ENCODE data around the gene PPARA.

Gene PPARA

DNA sequence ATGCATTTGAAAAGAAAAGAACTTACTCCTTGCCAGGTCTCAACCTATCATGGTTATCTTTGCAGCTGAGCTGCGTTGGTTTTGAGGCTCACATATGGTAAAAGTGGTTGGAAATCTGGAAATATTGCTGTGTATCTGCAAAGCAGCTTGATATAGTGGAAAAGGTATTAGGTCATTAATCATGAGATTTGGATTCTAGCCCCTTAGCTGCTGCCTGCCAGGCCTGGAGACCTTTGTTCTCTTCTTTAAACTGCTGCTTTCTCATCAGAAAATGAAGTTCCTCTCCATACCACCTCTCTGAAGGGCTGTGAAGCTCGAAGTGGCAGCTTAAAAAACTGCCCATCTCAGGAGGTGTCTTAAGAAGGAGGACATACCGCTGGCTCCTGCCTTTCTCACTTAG is 5.7 kb downstream of the PPARA start:
- TF ChIP-seq SPI1 (IDR thresholded peaks at IDR 0.05; ENCODE audit: borderline replicate concordance, low read depth) (no peak), POLR2AphosphoS5 (IDR thresholded peaks at IDR 0.05; ENCODE audit: low read depth) (no peak), GABPA (IDR thresholded peaks at IDR 0.05; ENCODE audit: low read depth) (no peak)
- TF ChIP-seq, protein P1, sequence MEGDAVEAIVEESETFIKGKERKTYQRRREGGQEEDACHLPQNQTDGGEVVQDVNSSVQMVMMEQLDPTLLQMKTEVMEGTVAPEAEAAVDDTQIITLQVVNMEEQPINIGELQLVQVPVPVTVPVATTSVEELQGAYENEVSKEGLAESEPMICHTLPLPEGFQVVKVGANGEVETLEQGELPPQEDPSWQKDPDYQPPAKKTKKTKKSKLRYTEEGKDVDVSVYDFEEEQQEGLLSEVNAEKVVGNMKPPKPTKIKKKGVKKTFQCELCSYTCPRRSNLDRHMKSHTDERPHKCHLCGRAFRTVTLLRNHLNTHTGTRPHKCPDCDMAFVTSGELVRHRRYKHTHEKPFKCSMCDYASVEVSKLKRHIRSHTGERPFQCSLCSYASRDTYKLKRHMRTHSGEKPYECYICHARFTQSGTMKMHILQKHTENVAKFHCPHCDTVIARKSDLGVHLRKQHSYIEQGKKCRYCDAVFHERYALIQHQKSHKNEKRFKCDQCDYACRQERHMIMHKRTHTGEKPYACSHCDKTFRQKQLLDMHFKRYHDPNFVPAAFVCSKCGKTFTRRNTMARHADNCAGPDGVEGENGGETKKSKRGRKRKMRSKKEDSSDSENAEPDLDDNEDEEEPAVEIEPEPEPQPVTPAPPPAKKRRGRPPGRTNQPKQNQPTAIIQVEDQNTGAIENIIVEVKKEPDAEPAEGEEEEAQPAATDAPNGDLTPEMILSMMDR (IDR thresholded peaks at IDR 0.05; ENCODE audit: insufficient read depth, low read length) = no peak
- TF ChIP-seq, protein P2, sequence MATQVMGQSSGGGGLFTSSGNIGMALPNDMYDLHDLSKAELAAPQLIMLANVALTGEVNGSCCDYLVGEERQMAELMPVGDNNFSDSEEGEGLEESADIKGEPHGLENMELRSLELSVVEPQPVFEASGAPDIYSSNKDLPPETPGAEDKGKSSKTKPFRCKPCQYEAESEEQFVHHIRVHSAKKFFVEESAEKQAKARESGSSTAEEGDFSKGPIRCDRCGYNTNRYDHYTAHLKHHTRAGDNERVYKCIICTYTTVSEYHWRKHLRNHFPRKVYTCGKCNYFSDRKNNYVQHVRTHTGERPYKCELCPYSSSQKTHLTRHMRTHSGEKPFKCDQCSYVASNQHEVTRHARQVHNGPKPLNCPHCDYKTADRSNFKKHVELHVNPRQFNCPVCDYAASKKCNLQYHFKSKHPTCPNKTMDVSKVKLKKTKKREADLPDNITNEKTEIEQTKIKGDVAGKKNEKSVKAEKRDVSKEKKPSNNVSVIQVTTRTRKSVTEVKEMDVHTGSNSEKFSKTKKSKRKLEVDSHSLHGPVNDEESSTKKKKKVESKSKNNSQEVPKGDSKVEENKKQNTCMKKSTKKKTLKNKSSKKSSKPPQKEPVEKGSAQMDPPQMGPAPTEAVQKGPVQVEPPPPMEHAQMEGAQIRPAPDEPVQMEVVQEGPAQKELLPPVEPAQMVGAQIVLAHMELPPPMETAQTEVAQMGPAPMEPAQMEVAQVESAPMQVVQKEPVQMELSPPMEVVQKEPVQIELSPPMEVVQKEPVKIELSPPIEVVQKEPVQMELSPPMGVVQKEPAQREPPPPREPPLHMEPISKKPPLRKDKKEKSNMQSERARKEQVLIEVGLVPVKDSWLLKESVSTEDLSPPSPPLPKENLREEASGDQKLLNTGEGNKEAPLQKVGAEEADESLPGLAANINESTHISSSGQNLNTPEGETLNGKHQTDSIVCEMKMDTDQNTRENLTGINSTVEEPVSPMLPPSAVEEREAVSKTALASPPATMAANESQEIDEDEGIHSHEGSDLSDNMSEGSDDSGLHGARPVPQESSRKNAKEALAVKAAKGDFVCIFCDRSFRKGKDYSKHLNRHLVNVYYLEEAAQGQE (IDR thresholded peaks at IDR 0.05; ENCODE audit: insufficient replicate concordance, low read depth) = no peak
- DNase-seq (ENCODE audit: low read depth in 1 of 2, low spot score in 1 of 2) = no peak
- no peak overlapping the region for H3K4me3 ChIP-seq (replicated peaks; ENCODE audit: insufficient read depth, low read length)
- no peaks in the 10 kb centered on the region for H3K27me3 ChIP-seq (ENCODE audit: insufficient read depth, poor library complexity, severe bottlenecking)
- no peak overlapping the region for H3K27ac ChIP-seq (replicated peaks)

DNA sequence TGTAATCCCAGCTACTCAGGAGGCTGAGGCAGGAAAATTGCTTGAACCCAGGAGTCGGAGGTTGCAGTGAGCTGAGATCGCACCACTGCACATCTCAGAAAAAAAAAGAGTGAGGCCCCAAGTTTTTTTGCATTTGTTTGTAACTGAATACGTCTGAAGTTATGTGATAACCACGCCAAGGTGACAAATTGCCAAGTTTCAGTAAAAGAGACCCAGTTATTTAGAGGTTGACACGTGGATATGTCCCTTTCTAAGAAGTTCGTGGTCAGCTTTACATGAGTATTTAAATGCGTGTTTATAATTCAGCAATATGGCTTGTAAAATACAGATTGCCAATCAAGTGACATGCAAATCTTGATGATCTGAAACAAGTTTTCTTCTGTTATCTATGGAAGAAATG is 8.0 kb downstream of the PPARA start:
- no peak overlapping the region for H3K27ac ChIP-seq (replicated peaks)
- H3K4me3 ChIP-seq (replicated peaks; ENCODE audit: insufficient read depth, low read length) = no peak overlapping the region
- no peak for DNase-seq (ENCODE audit: low read depth in 1 of 2, low spot score in 1 of 2)
- TF ChIP-seq POLR2AphosphoS5 (IDR thresholded peaks at IDR 0.05; ENCODE audit: low read depth) = no peak
- TF ChIP-seq GABPA (IDR thresholded peaks at IDR 0.05; ENCODE audit: low read depth) = no peak
- TF ChIP-seq SPI1 (IDR thresholded peaks at IDR 0.05; ENCODE audit: borderline replicate concordance, low read depth) = no peak
- TF ChIP-seq, protein P2 (IDR thresholded peaks at IDR 0.05; ENCODE audit: insufficient replicate concordance, low read depth) = no peak
- TF ChIP-seq, protein P1 (IDR thresholded peaks at IDR 0.05; ENCODE audit: insufficient read depth, low read length) = no peak
- H3K27me3 ChIP-seq (ENCODE audit: insufficient read depth, poor library complexity, severe bottlenecking) = no peaks in the 10 kb centered on the region

DNA sequence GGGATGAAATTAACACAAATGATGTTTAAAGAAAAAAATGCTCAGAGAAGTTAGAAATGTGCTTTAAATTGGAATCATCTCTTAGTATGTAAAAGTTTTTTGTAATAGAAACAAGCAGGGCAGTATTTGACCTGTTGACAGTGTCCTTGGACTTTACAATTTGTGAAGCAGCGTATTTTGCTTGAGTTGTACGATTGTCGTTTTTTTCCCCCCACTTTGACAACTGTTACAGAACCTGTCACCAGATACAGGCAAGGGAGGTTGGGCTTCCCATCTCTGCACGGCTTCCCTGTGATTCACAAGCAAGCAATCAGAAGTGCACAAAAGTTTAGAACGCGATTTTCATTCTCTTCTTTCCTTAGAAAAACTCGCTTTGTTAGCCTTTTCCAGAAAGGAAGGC is 8.9 kb downstream of the PPARA start:
- Histone ChIP-seq H3K4me3 (replicated peaks; ENCODE audit: insufficient read depth, low read length) (no peak overlapping the region), H3K27me3 (ENCODE audit: insufficient read depth, poor library complexity, severe bottlenecking) (no peaks in the 10 kb centered on the region), H3K27ac (replicated peaks) (no peak overlapping the region)
- DNase-seq (ENCODE audit: low read depth in 1 of 2, low spot score in 1 of 2) = no peak
- TF ChIP-seq GABPA (IDR thresholded peaks at IDR 0.05; ENCODE audit: low read depth) (no peak), SPI1 (IDR thresholded peaks at IDR 0.05; ENCODE audit: borderline replicate concordance, low read depth) (no peak), POLR2AphosphoS5 (IDR thresholded peaks at IDR 0.05; ENCODE audit: low read depth) (no peak)
- TF ChIP-seq, protein P1 (IDR thresholded peaks at IDR 0.05; ENCODE audit: insufficient read depth, low read length) = no peak
- TF ChIP-seq, protein P2 (IDR thresholded peaks at IDR 0.05; ENCODE audit: insufficient replicate concordance, low read depth) = no peak
